Ovary (tissue), 9 donors: ENCODE measurements around the gene TXNDC11. TPM values are rescaled to one million over a fixed set of nuclear protein-coding genes. Genes with fewer than 3 reads are reported as not detected.

Experiments
- DNase-seq, 5 donors: peaks; one replicate each; pipeline ENCODE4 v3.0.0-alpha.2; 2019 to 2020
- H3K27ac ChIP-seq, 2 donors: fragments of 200-600 bp; one replicate each; pipeline versions ENCODE4 v1.5.1 to v1.8.0; 2019 to 2022
- H3K27me3 ChIP-seq: fragments of 200-600 bp; one replicate; pipeline ENCODE4 v1.8.0; 2022
- H3K36me3 ChIP-seq: fragments of 200-600 bp; sonication (generic); one replicate; pipeline ENCODE4 v1.5.1; 2019
- H3K4me1 ChIP-seq: one replicate; pipeline ENCODE4 v1.8.1; 2013; ENCODE audit warnings: mild to moderate bottlenecking, moderate library complexity; ENCODE audit not compliant: insufficient read depth
- H3K4me3 ChIP-seq: fragments of 200-600 bp; sonication (generic); one replicate; pipeline ENCODE4 v1.5.1; 2017
- H3K9me3 ChIP-seq, 2 donors: fragments of 200-600 bp in 1 of 2; sonication (generic) in 1 of 2; one replicate each; pipeline versions ENCODE4 v1.5.1 to v1.8.1; 2013 to 2019; ENCODE audit warnings: mild to moderate bottlenecking in 1 of 2, moderate library complexity in 1 of 2
- CTCF ChIP-seq, 3 donors: fragments of 450-650 bp in 2 of 3; fragments of 200-600 bp in 1 of 3; IDR thresholded peaks; one replicate each; pipeline versions ENCODE4 v1.5.1 to v1.8.0; 2016 to 2022; ENCODE audit warnings: antibody characterized with exemption in 3 of 3, mild to moderate bottlenecking in 1 of 3
- EP300 ChIP-seq: sonication (generic); formaldehyde crosslinking; IDR thresholded peaks from one replicate; pipeline ENCODE4 v1.6.1; 2017; ENCODE audit warnings: antibody characterized with exemption
- POLR2A ChIP-seq: fragments of 450-650 bp; IDR thresholded peaks from one replicate; pipeline ENCODE4 v1.6.1; 2017; ENCODE audit warnings: antibody characterized with exemption, mild to moderate bottlenecking, moderate library complexity
- WGBS, 3 donors: extraction: QIAGEN DNeasy Blood & Tissue Kit in 1 of 3; methylation state at CpG; one replicate each; pipeline versions ENCODE4 v1.1.5 to v1.1.7; 2013 to 2017; 5-methylcytosine and 5-hydroxymethylcytosine counted together
- intact Hi-C, 4 donors: fragments of 100-400 bp; cut with DNase I; formaldehyde crosslinking; loops; one replicate each; pipeline versions ENCODE4 v1.11.0 to v1.15.1; 2022 to 2023
- polyA plus RNA-seq, 2 donors: library from polyadenylated mRNA; stranded (reverse); fragments of 200-250 nt in 1 of 2; fragments of 350-450 nt in 1 of 2; fragmentation: Illumina TruSeq in 1 of 2; extraction: RNeasy Lipid Tissue Mini Kit (QIAGEN cat#74804) in 1 of 2; gene quantifications; one replicate each; pipeline ENCODE4 v1.2.3, GENCODE V29; 2013 to 2014
- total RNA-seq, 7 donors: library from RNA; depleted of rRNA in 2 of 7; stranded (reverse); fragments of >200 nt in 2 of 7; fragmentation: NEBNext Ultra II Directional in 3 of 7; extraction: Animal tissue kit (Norgen Biotek cat#: 25700) in 3 of 7; gene quantifications; one replicate each; pipeline versions ENCODE4 v1.1.0 to v1.2.4, GENCODE V29; 2016 to 2023
- donor health status: DM: no; HTN: no; CAD: no; lungs with moderate emphysema.
- donor health status: DM: no; HTN: no; CAD: no.
- donor health status: Bipolar disorder and iron deficiency.
- donor health status: DM: yes; HTN: yes; CAD: no.
- donor health status: DM: no; HTN: no; CAD: no.
- donor health status: DM: yes; HTN: yes; CAD: no.

TXNDC11 gene
- total and polyA plus RNA-seq, 9 donors, result 32.3 to 48.6 (median 39.3) TPM

DNA sequence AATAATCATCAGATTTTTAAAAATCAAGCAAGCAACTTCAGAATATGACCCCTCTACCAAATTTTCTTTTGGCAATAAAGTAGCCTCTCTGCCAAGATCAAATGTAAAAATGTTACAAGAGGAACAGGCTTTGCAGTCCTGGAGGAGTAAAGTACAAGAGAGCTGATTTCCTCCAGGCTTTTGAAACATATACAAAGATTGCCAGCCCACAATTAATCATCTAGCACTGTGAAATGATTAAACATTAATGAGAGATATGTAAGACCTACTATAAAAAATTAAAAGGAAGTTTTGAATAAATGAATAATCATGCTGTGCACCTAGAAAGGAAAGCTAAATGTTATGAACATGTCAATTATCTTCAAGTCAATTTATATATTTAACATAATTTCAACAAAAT lies 26.3 kb downstream of the TXNDC11 start:
- no peak for DNase-seq
- H3K27ac ChIP-seq, result no peak overlapping the region
- H3K36me3 ChIP-seq, result no peaks in the 10 kb centered on the region
- H3K4me3 ChIP-seq, result no peak overlapping the region
- H3K9me3 ChIP-seq, result no peaks in the 10 kb centered on the region
- no peaks in the 10 kb centered on the region for H3K4me1 ChIP-seq
- H3K27me3 ChIP-seq, result no peaks in the 10 kb centered on the region
- TF ChIP-seq POLR2A (no peak), EP300 (no peak)
- intact Hi-C loops, result loop anchor here in 3 of 4 donors (5.0 to 10.0 kb wide), 4 partner anchors 72 to 322 kb away; no protein-coding TSS in a partner anchor

DNA sequence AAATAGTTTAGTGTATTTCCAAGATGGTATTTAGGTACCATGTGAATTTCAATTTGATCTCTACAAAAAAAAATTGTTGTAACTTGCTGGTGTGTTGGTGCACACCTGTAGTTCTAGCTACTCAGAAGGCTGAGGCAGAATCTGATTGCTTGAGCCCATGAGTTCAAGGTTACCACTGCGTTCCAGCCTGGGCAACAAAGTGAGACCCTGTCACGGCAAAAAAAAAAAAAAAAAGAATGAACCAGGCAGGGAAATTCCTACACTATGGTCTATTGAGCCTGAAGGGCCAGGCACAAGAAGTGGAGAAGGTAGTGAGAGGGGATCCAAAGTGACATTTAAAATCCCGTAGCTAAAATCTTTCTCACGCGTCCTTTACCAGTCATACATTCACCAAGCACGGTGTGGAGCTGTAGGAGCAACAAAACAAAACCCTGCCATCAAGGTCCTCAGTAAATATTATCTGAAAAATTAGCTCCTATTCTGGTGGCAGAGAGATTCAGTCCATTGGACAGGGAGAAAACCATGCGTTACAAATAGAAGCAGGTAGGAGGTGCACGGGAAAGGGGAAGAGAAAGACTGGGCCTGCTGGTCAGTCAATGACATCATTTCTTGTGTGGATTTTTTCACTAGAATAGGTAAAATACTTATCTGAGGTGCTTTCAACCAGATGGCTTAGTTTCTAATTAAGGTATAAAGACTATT lies 27.3 kb downstream of the TXNDC11 start:
- Histone ChIP-seq H3K27me3 (no peaks in the 10 kb centered on the region), H3K4me1 (no peaks in the 10 kb centered on the region), H3K4me3 (no peak overlapping the region), H3K36me3 (no peaks in the 10 kb centered on the region), H3K9me3 (no peaks in the 10 kb centered on the region), H3K27ac (no peak overlapping the region)
- intact Hi-C loops, result loop anchor here in 3 of 4 donors (5.0 to 10.0 kb wide), 4 partner anchors 71 to 321 kb away; no protein-coding TSS in a partner anchor
- TF ChIP-seq CTCF (IDR thresholded peaks at IDR 0.05) (no peak), EP300 (no peak), POLR2A (no peak)
- 79 to 86% (median 81%) methylated on average over 8 of the region's 8 CpGs for WGBS, 3 donors
- no peak for DNase-seq

- WGBS, 3 donors, result 95 to 97% (median 95%) methylated on average over 3 of the region's 3 CpGs
- no peaks in the 10 kb centered on the region for H3K36me3 ChIP-seq
Observed at GRCh38 chr16:11712122-11712521, 30.5 kb downstream of the TXNDC11 start.

DNA sequence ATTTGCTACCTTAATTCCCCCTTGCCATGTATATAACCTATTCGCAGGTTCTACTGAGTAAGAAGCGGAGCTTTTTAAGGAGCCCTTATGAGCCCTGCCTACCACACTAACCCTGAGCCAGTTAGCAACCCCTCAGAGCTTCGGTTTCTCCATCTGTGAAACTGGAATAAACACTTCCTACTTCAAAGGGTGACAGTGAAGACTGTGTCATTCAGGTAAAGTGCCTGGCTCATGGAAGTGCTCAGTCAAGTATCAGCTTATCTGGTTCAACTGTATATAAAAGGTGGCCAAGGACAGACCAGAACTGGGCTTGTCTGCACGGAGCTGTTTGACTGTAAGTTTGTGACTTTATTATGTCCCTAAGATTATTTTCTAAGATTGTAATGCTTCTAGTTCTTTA lies 31.0 kb downstream of the TXNDC11 start:
- H3K4me3 ChIP-seq, result no peak overlapping the region
- TF ChIP-seq EP300, result no peak
- no peak for TF ChIP-seq POLR2A
- TF ChIP-seq CTCF (IDR thresholded peaks at IDR 0.05), result no peak
- no peaks in the 10 kb centered on the region for H3K36me3 ChIP-seq
- DNase-seq, result no peak
- no peak overlapping the region for H3K27ac ChIP-seq
- no peaks in the 10 kb centered on the region for H3K9me3 ChIP-seq
- intact Hi-C loops, result loop anchor here (5.0 to 10.0 kb wide), 6 partner anchors 67 to 317 kb away; a partner anchor contains a TSS
- no peaks in the 10 kb centered on the region for H3K4me1 ChIP-seq
- WGBS, 3 donors, result 93 to 96% (median 93%) methylated on average over 4 of the region's 4 CpGs
- no peaks in the 10 kb centered on the region for H3K27me3 ChIP-seq

More at GRCh38 chr16:11712122-11712521, 30.5 kb downstream of the TXNDC11 start:
- H3K27me3 ChIP-seq, result no peaks in the 10 kb centered on the region
- H3K4me3 ChIP-seq, result no peak overlapping the region
- no peaks in the 10 kb centered on the region for H3K4me1 ChIP-seq
- TF ChIP-seq POLR2A (no peak), CTCF (IDR thresholded peaks at IDR 0.05) (no peak), EP300 (no peak)
- intact Hi-C loops, result loop anchor here (5.0 to 10.0 kb wide), 6 partner anchors 67 to 317 kb away; a partner anchor contains a TSS
- no peak for DNase-seq
- no peak overlapping the region for H3K27ac ChIP-seq
- no peaks in the 10 kb centered on the region for H3K9me3 ChIP-seq

DNA sequence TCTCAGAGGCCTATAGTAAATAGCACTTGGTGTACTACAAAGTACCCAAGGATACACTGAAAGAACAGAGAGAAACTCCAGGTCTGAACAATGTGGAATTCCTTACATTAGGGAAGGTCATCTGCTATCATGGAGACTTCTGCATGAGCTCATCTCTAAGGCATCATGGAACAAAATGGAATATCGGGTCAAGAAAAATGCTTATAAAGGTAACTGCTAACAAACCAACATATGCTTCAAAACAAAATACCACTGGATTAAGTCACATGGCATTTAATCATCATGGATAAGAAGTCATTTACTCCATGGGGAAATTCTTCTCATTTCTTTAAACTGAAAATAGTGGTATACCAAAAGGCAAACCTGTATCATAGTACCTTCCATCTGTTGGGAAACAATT lies 34.2 kb downstream of the TXNDC11 start:
- intact Hi-C loops, result no loop called here
- TF ChIP-seq EP300, result no peak

More for the DNA sequence above, 34.2 kb downstream of the TXNDC11 start:
- Histone ChIP-seq H3K27ac (no peak overlapping the region), H3K27me3 (no peaks in the 10 kb centered on the region), H3K36me3 (no peaks in the 10 kb centered on the region), H3K4me1 (peaks cover 7% of the 10 kb centered on the region), H3K4me3 (no peak overlapping the region), H3K9me3 (no peaks in the 10 kb centered on the region)
- DNase-seq, result no peak
- 36 to 47% (median 37%) methylated on average over 1 of the region's 1 CpG for WGBS, 3 donors
